NB4 (cell line): Measurements from ENCODE around the gene ALX4.

ENCODE experiments used
- POLR2A ChIP-seq: IDR thresholded peaks from 2 replicates; pipeline ENCODE4 v1.6.1; 2011; ENCODE audit warnings: mild to moderate bottlenecking; ENCODE audit not compliant: insufficient read length; ENCODE audit errors: extremely low read depth
- TF ChIP-seq, protein P1 (sequence below): IDR thresholded peaks from one replicate; pipeline ENCODE4 v1.5.1; 2012; ENCODE audit warnings: low read depth, low read length
- TF ChIP-seq, protein P2 (sequence below): IDR thresholded peaks from 2 replicates; pipeline ENCODE4 v1.6.1; 2011; ENCODE audit warnings: low read depth, low read length

DNA sequence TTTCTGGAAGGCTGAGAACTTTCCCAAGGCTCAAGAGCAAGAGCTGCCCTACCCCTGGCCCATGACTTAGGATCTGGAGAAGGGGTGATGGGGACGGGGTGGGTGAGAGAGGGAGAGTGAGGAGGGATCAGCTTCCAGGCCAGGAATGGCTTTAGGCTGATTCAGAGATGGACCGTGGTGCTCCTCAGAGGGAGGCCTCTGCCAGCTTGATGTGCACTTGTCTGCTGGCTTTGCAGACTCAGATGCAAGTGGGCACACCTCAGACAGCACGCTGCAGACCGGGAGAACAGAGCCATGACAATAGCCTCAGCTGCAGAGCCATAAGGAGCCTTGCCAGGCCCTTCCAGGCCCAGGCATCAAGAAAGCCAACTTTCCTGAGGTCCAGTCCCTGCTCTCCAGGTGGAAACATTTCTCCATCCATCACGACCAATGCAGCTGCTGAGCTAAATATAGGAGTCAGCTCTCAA is 41.3 kb downstream of the ALX4 start:
- TF ChIP-seq, protein P1, sequence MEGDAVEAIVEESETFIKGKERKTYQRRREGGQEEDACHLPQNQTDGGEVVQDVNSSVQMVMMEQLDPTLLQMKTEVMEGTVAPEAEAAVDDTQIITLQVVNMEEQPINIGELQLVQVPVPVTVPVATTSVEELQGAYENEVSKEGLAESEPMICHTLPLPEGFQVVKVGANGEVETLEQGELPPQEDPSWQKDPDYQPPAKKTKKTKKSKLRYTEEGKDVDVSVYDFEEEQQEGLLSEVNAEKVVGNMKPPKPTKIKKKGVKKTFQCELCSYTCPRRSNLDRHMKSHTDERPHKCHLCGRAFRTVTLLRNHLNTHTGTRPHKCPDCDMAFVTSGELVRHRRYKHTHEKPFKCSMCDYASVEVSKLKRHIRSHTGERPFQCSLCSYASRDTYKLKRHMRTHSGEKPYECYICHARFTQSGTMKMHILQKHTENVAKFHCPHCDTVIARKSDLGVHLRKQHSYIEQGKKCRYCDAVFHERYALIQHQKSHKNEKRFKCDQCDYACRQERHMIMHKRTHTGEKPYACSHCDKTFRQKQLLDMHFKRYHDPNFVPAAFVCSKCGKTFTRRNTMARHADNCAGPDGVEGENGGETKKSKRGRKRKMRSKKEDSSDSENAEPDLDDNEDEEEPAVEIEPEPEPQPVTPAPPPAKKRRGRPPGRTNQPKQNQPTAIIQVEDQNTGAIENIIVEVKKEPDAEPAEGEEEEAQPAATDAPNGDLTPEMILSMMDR, result no peak
- TF ChIP-seq POLR2A, result no peak
- TF ChIP-seq, protein P2, sequence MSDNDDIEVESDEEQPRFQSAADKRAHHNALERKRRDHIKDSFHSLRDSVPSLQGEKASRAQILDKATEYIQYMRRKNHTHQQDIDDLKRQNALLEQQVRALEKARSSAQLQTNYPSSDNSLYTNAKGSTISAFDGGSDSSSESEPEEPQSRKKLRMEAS, result no peak
